GM12801 (cell line): ENCODE results near the gene SUPT6H.

Experiments
- TF ChIP-seq, protein P1 (sequence below): IDR thresholded peaks from one replicate; pipeline ENCODE4 v1.5.1; 2011; ENCODE audit warnings: control low read depth; ENCODE audit not compliant: insufficient read length; ENCODE audit errors: extremely low read depth

SUPT6H gene

DNA sequence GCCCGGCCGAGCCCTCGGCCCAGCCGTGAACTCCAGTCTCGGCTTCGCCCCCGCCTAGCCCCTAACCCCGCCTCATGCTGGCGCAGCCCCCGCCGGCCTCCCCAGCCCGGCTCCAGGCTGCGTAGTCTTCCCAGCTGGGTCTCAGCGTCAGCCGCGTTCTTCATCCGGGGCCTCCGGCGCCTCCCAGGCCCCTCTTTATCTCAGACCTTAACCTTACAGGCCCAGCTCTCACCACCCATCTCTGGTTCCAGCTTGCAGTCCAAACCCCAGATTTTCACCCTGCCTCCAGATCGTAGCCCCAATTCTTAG lies 49.7 kb downstream of the SUPT6H start, which contains the start of gene PROCA1:
Gene PROCA1, minus strand, starts transcription at position 166 of the 309 bp plus-strand sequence. CDS start 228 bp downstream, outside the sequence.
- TF ChIP-seq, protein P1, sequence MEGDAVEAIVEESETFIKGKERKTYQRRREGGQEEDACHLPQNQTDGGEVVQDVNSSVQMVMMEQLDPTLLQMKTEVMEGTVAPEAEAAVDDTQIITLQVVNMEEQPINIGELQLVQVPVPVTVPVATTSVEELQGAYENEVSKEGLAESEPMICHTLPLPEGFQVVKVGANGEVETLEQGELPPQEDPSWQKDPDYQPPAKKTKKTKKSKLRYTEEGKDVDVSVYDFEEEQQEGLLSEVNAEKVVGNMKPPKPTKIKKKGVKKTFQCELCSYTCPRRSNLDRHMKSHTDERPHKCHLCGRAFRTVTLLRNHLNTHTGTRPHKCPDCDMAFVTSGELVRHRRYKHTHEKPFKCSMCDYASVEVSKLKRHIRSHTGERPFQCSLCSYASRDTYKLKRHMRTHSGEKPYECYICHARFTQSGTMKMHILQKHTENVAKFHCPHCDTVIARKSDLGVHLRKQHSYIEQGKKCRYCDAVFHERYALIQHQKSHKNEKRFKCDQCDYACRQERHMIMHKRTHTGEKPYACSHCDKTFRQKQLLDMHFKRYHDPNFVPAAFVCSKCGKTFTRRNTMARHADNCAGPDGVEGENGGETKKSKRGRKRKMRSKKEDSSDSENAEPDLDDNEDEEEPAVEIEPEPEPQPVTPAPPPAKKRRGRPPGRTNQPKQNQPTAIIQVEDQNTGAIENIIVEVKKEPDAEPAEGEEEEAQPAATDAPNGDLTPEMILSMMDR, result no peak

GRCh38 chr17:28712032-28712704 lies 50.2 kb downstream of the SUPT6H start:
- TF ChIP-seq, protein P1, result no peak

GRCh38 chr17:28712705-28713415 lies 50.9 kb downstream of the SUPT6H start:
- TF ChIP-seq, protein P1, result no peak

GRCh38 chr17:28714281-28714680 lies 52.3 kb downstream of the SUPT6H start:
- TF ChIP-seq, protein P1, result no peak

GRCh38 chr17:28715217-28715616 lies 53.2 kb downstream of the SUPT6H start:
- TF ChIP-seq, protein P1, result no peak

DNA sequence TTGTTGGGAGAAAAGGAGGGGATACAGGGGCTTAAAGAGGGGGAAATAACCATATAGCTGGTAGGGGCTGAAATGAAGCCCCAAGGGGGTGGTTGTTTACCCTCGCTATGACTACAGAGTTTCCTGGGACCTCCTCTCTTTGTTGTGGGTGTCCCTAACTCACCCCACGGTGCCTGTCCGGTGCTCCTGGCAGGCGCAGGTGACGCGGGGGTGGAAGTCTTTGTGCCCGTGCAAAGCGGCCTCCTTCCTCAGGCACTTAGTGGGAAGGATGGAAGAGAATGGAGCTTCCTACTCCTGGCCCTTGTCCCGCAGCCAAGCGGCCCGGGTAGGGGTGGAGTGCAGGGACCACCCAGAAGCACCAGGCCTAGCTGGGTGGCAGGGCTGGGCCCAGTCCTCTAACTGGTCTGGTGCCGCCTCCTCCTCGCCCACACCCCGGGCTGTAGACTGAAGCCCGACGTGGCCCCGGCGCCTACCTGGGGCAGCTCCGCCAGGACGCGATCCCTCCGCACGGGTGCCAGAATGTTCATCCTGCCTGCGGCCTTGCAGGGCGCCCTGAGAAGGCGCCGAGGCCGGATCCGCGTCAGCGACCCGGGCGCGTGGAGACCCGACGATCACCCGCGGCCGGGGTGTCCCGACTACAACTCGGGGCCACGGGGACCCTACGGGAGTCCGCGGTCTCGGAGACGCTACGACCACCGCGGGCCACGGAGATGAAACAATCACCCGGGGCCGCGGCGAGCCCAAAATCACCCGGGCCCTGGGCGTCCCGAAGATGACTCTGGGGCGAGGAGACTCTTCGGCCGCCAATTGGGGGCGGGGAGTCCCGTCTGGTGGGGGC lies 55.0 kb downstream of the SUPT6H start:
- TF ChIP-seq, protein P1, result no peak

GRCh38 chr17:28717578-28718332 lies 55.8 kb downstream of the SUPT6H start, which contains the start of gene RAB34:
RAB34 (minus strand) TSS chr17:28717868; CDS start chr17:28717266, 602 bp downstream.
- TF ChIP-seq, protein P1, result no peak
